Kidney (tissue), 14 donors: Measurements from ENCODE around the gene DNLZ. TPM values are rescaled to one million over a fixed set of nuclear protein-coding genes. Genes with fewer than 3 reads are reported as not detected.

Experiments used
- DNase-seq, 5 donors: peaks; one replicate each; pipeline ENCODE4 v3.0.0-alpha.2; 2013 to 2020
- FAIRE-seq: peaks from 2 replicates; lab custom pipeline; 2012; peaks lifted over from hg19 to GRCh38; lab: Jason Lieb, UNC
- H3K27ac ChIP-seq, 2 donors: one replicate each; pipeline ENCODE4 v1.7.0; 2013; ENCODE audit warnings: low read depth in 2 of 2, low read length in 2 of 2, inconsistent platforms in 1 of 2
- H3K27me3 ChIP-seq: one replicate; pipeline ENCODE4 v1.7.1; 2013; ENCODE audit warnings: low read length, inconsistent platforms; ENCODE audit not compliant: control insufficient read depth, insufficient read depth
- H3K36me3 ChIP-seq, 3 donors: one replicate each; pipeline versions ENCODE4 v1.7.0 to v1.7.1; 2013; ENCODE audit warnings: low read length in 3 of 3, control low read depth in 1 of 3, inconsistent platforms in 1 of 3; ENCODE audit not compliant: insufficient read depth in 3 of 3, control insufficient read depth in 2 of 3
- H3K4me1 ChIP-seq, 3 donors: one replicate each; pipeline versions ENCODE4 v1.7.0 to v1.7.1; 2013; ENCODE audit warnings: low read length in 3 of 3, inconsistent platforms in 1 of 3, low read depth in 1 of 3; ENCODE audit not compliant: control insufficient read depth in 2 of 3, insufficient read depth in 2 of 3
- H3K4me3 ChIP-seq, 3 donors: one replicate each; pipeline versions ENCODE4 v1.7.0 to v1.8.1; 2013; ENCODE audit warnings: low read length in 3 of 3, control low read depth in 1 of 3, inconsistent platforms in 1 of 3
- H3K9ac ChIP-seq, 3 donors: one replicate each; pipeline versions ENCODE4 v1.7.0 to v1.7.1; 2013; ENCODE audit warnings: low read length in 3 of 3, control low read depth in 1 of 3, inconsistent platforms in 1 of 3
- H3K9me3 ChIP-seq, 3 donors: one replicate each; pipeline versions ENCODE4 v1.7.0 to v1.7.1; 2013; ENCODE audit warnings: low read length in 3 of 3, control low read depth in 1 of 3, inconsistent platforms in 1 of 3; ENCODE audit not compliant: control insufficient read depth in 2 of 3, insufficient read depth in 1 of 3
- intact Hi-C: fragments of 100-400 bp; cut with DNase I; formaldehyde crosslinking; loops from one replicate; pipeline ENCODE4 v1.11.1; 2022
- polyA plus RNA-seq: library from polyadenylated mRNA; stranded (reverse); fragments of 350-450 nt; fragmentation: Illumina TruSeq; extraction: RNeasy Lipid Tissue Mini Kit (QIAGEN cat#74804); gene quantifications from one replicate; pipeline ENCODE4 v1.2.3, GENCODE V29; 2014; ENCODE audit warnings: low read depth, low replicate concordance; ENCODE audit not compliant: insufficient read depth
- total RNA-seq: library from RNA; stranded (reverse); fragmentation: NEBNext Ultra II Directional; extraction: Animal tissue kit (Norgen Biotek cat#: 25700); gene quantifications from one replicate; pipeline ENCODE4 v1.2.1, GENCODE V29; 2021
- TF ChIP-seq, protein P1 (sequence below): IDR thresholded peaks from 3 replicates; pipeline ENCODE4 v1.5.1; 2012; ENCODE audit warnings: mild to moderate bottlenecking, moderate library complexity, borderline replicate concordance; ENCODE audit not compliant: insufficient read depth; ENCODE audit errors: extremely low read depth
- donor health status: control.
- donor health status: control.
- donor health status: control.
- donor health status: control.
- donor health status: control.
- donor health status: DM: yes; HTN: yes; CAD: no.
- donor health status: Normal renal cell carcinoma (clear cell type).

DNLZ gene
- total and polyA plus RNA-seq, 2 donors from 2014 or later: 22.1 to 30.4 TPM

GRCh38 chr9:136358016-136358415 is 5.5 kb downstream of the DNLZ start:
- Histone ChIP-seq H3K36me3 (no peaks in the 10 kb centered on the region), H3K9me3 (no peaks in the 10 kb centered on the region), H3K27ac (no peak overlapping the region), H3K27me3 (no peaks in the 10 kb centered on the region), H3K9ac (no peak overlapping the region), H3K4me3 (no peak overlapping the region), H3K4me1 (peaks cover 0 to 11% (median 0%) of the 10 kb centered on the region in 3 donors)
- TF ChIP-seq, protein P1, sequence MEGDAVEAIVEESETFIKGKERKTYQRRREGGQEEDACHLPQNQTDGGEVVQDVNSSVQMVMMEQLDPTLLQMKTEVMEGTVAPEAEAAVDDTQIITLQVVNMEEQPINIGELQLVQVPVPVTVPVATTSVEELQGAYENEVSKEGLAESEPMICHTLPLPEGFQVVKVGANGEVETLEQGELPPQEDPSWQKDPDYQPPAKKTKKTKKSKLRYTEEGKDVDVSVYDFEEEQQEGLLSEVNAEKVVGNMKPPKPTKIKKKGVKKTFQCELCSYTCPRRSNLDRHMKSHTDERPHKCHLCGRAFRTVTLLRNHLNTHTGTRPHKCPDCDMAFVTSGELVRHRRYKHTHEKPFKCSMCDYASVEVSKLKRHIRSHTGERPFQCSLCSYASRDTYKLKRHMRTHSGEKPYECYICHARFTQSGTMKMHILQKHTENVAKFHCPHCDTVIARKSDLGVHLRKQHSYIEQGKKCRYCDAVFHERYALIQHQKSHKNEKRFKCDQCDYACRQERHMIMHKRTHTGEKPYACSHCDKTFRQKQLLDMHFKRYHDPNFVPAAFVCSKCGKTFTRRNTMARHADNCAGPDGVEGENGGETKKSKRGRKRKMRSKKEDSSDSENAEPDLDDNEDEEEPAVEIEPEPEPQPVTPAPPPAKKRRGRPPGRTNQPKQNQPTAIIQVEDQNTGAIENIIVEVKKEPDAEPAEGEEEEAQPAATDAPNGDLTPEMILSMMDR: no peak
- intact Hi-C loops: no loop called here
- DNase-seq: no peak
- FAIRE-seq: no peak

GRCh38 chr9:136357202-136357725 is 6.3 kb downstream of the DNLZ start:
- TF ChIP-seq, protein P1: no peak
- no peak for FAIRE-seq
- intact Hi-C loops: no loop called here
- no peaks in the 10 kb centered on the region for H3K27me3 ChIP-seq
- peaks cover 0 to 8% (median 0%) of the 10 kb centered on the region in 3 donors for H3K4me1 ChIP-seq
- no peak overlapping the region for H3K9ac ChIP-seq
- H3K4me3 ChIP-seq: no peak overlapping the region
- no peak overlapping the region for H3K27ac ChIP-seq
- H3K36me3 ChIP-seq: no peaks in the 10 kb centered on the region
- DNase-seq: no peak
- H3K9me3 ChIP-seq: no peaks in the 10 kb centered on the region

DNA sequence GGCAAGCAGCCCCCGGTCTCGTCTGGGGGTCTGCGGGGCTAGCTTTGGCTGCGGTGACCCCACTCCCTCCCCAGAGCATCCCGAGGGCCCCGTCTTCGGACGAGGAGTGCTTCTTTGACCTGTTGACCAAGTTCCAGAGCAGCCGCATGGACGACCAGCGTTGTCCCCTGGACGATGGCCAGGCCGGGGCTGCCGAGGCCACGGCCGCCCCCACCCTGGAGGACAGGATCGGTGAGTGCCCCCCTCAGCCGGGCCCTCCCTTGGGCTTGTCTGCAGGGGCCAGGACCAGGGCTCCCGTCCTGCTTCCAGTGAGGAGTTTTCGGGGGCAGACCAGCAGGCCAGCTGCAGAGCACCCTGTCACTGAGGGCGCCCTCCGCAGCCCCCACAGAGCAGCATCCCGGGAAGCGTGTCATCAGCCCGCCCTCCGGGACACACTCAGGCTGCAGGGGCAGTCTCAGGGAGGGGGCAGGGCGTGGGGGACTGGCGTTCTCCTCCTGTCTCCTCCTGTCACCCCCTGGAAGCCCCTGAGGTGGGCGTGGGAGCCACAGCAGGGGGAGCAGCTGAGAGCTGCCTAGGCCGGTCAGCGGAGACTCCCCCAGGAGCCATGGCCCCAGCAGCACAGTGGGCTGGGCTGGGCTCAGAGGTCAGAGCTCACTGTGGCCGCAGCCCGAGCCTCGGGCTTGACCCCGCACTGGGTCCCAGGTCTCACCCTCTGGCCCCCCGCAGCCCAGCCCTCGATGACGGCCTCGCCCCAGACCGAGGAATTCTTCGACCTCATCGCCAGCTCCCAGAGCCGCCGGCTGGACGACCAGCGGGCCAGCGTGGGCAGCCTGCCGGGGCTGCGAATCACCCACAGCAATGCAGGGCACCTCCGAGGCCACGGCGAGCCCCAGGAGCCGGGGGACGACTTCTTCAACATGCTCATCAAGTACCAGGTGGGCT is 7.7 kb downstream of the DNLZ start:
- no peak for DNase-seq

More for the DNA sequence above, 7.7 kb downstream of the DNLZ start:
- H3K4me3 ChIP-seq: no peak overlapping the region
- H3K4me1 ChIP-seq: peaks cover 0 to 8% (median 0%) of the 10 kb centered on the region in 3 donors
- H3K9me3 ChIP-seq: no peaks in the 10 kb centered on the region
- H3K27ac ChIP-seq: no peak overlapping the region
- H3K9ac ChIP-seq: no peak overlapping the region
- no peak for FAIRE-seq
- no peaks in the 10 kb centered on the region for H3K36me3 ChIP-seq
- no peaks in the 10 kb centered on the region for H3K27me3 ChIP-seq
- TF ChIP-seq, protein P1: no peak
- intact Hi-C loops: no loop called here
